HG03159 (cell line): ENCODE data around the gene ECEL1.

Source experiments
- ATAC-seq: cut with Tn5 transposase; IDR thresholded peaks from one replicate; pipeline ENCODE4 v1.9.1; 2021; ENCODE audit warnings: mild to moderate bottlenecking, moderate library complexity; ENCODE audit not compliant: unreplicated experiment

ECEL1 gene

GRCh38 chr2:232501331-232501771 is 13.7 kb upstream of the ECEL1 start:
- no peak for ATAC-seq

DNA sequence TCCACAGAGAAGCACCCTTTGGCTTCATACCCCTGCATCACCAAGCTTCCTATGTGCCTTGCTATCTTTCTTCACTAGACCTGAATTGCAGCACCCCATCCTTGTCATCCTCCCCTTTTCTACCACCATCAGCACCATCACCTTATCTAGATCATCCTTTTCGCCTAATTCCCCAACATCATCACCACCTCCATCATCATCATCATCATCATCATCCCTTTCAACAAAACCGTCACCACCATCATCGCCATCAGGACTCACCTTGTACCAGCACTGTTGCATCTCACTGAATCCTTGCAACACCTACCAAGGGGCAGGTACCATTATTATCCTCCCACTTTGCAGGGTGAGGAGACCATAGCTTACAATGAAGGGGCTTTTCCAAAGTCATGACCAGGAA is 10.8 kb upstream of the ECEL1 start:
- ATAC-seq, result no peak

DNA sequence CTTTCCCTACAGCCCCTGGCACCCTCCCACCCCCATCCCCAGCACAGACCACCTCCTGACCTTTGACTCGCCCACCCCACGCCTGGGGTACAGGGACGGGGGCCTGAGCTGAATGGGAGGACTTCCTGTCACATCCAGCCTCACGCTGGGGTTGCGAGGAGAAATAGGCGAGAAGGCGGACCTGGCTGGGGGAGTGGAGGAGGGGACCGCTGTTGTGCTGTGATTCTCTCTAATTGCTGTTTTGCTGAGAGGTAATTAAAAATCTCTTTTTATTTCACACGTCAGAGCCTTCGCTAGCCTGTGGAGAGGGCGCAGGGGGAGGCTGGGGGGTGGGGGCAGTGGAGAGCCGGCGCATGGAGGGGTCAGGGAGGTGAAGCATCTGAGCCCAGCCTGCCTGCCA is 9.7 kb upstream of the ECEL1 start:
- ATAC-seq, result no peak

GRCh38 chr2:232496501-232497270 is 9.1 kb upstream of the ECEL1 start:
- ATAC-seq, result no peak

DNA sequence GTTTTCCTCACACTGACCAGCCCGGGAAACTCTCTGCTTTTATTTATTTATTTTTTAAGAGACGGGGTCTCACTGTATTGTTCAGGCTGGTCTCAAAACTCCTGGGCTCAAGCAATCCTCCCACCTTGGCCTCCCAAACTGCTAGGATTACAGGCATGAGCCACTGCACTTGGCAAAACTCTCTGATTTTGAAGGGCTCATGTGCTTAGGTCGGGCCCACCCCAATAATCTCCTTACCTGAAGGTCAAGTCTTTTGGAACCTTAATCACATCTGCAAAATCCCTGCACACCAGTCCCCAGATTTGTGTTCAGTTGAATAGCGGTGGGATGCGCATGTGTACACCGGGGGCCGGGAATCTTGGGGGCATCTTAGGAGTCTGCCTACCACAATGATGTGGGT is 7.7 kb upstream of the ECEL1 start:
- ATAC-seq, result no peak

DNA sequence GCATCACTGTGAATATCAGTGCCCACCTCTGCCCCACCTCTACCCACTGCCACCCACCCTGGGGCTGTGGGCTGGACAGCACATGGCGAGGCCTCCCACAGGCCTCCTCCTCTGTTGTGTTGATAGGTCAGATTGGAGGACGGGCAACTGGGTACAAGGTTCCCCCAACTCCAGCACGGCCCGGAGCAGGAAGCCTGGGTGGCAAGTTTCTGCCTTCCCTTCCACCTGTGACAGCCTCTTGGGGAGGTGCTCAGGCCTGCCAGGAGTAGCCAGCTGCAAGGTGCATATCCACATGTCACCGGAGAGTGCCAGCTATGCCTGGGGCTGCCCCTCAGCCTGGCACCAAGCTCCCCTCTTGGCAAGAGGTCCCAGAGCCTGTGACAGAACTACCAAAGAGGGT is 6.9 kb upstream of the ECEL1 start:
- no peak for ATAC-seq

GRCh38 chr2:232493701-232494474 is 6.3 kb upstream of the ECEL1 start:
- no peak for ATAC-seq

DNA sequence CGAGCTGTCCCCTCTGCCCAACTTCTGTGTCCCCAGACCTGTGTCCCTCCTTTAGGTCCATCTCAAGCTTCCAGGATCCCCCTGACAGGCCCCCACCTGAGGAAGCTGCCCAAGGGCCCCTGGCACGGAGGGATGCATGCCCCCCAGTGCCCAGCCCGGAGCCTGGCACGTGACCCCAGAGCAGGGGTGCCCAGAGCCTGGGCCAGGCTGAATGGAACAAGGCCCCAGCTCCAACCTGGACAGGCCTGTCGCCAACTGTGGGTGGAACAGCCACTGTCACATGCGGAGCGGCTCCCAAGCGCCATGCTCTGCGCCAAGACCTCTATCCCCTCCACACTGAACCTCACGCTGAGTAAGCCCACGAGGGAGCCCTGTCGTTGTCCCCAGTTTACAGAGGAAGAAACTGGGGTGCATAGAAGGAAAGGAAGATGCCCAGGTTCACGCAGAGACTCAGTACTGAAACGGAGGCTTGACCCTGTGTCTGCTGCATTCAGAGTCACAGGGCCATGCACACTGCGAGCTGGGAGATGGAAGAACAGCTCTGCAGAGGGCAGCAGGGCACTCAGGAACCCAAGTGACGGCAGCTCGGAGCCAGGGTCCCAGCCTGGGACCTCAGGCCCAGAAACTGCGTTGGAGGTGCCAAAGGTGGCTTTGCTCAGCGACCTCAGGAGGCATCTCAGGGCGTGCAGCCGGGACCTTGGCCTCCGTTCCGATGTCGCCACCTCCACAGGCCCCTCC is 5.5 kb upstream of the ECEL1 start:
- no peak for ATAC-seq

GRCh38 chr2:232492236-232492848 is 4.7 kb upstream of the ECEL1 start:
- ATAC-seq, result no peak

GRCh38 chr2:232491139-232491780 is 3.6 kb upstream of the ECEL1 start:
- ATAC-seq, result no peak

- no peak for ATAC-seq
Observed at GRCh38 chr2:232490221-232491138, 2.8 kb upstream of the ECEL1 start.

DNA sequence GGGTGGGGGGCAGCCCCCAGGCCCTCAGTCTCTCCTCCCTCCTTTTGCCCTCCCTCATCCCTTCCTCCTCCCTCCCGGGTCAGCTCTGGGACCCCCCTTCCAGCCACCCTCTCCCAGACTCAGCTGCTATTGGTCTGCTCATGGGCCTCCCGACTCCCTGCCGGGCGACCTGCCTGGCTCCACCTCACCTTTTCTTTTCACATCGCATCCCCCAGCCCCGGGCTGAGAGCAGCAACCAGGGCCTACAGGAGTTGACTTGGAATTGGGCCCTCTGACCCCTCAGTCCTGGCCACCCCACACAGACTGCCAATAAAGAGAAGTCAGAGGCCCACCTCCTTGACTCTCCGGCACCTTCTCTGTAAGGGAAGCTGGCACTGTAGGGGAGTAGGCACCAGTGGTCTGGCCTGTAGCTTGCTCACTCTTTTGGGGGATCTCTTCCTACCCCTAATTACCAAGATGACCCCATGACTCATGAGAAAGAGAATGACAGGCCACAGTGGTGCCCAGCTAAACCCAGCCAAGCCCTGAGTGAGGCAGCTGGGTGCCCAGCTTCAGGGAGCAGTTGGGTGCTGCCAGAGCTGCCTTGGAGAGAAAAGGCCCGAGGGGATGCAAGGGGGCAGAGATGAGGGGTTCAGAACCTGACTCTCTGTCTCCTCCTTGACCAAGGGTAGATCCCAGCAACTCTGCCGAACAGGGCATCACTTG is 2.0 kb upstream of the ECEL1 start:
- no peak for ATAC-seq

- no peak for ATAC-seq
Observed at GRCh38 chr2:232488721-232489300, 1.2 kb upstream of the ECEL1 start.

DNA sequence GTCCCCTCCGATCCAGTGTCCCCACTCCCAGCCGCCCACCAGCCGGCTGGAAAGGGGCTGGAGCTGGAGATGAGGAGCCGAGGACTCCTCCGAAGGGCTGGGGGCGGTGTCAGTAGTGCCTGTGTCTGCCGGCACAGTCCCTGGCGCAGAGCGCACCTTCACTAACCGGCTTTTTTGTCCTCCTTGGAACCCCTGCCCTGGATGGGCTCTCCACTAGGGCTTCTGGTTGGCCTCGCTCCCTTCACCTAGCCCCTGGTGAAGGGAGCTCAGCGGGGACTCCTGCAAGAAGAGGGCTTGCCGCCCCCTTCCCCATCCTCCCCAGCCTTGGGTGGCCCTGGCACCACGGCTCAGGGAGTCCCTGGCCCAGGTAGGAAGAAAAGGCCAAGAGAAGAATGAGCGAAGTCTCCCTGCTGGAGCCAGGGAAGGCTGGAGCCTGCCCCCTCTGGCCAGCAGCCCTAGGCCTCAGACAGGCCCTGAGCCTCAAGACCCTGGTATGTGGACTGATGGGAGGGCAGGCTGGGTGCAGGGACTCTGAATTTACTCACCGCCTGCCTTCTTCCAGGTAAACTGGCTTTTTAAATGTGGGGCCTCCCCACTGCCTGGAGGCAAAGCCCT is 570 bp upstream of the ECEL1 start:
- no peak for ATAC-seq

DNA sequence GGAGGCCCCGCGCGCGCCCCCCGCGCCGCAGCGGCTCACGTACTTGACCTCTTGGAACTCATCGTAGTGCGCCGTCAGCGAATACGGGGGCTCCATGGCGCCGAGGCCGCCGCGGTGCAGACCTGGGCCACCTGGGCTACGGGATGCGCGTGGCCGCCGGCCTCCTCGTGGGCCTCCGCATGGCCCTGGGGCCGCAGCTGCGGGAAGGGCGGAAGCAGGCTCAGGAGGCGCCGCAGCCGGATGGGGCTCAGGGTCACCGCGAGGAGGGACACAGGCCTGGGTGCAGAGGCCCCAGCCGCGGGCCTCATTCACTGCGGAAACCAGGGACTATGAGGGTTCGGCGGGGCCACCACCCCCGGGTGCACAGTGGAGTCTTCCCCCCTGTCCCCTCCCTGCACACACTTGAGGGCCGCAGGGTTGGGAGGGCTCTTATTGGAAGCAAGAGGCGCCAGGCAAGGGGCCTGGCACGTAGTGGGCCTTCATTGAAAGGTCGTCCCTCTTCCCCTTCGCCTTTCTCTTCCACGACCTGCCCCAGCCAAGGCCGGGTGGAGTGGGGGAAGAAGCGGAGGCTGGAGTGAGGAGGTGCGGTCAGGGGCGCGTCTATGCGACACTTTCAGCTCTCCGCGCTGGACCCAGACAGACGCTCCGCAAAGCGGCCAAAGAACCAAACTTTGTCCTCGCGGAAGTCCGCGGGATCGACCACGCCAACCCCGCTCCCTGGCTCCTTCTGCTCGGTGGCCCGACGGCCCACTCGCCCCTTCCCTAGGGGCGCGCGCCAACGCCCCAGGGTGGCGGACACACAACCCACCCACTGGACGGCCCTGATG is 863 bp downstream of the ECEL1 start:
- no peak for ATAC-seq

GRCh38 chr2:232485757-232486557 is 1.7 kb downstream of the ECEL1 start:
- no peak for ATAC-seq

DNA sequence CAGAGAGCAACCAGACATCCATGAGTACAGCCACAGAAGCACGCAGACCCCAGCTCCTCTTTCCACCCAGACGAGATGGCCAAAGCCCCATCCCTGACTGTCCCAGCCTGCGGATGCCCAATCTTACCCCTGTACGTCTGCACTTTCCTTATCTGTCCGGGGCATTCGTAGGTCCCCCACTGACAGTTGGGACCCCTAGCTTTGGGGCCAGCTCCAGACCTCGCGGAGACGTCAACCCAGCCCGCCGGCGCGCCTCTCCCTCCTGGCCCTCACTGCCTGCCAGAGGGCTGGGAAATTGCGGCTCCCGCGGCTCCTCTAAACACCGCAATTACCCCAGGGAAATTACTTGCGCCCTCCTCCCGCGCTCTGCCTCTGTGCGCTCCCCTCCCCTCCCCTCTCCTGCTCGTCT is 2.3 kb downstream of the ECEL1 start:
- ATAC-seq, result no peak
